IPS-18c (cell line): ENCODE results near the gene CHD5.

ENCODE experiments used
- H3K4me3 ChIP-seq: 2 replicates; pipeline ENCODE4 v1.7.0; 2013; ENCODE audit warnings: low read depth, mild to moderate bottlenecking, low read length, moderate library complexity; ENCODE audit not compliant: insufficient read depth
- H3K9me3 ChIP-seq: one replicate; pipeline ENCODE4 v1.6.1; 2013; ENCODE audit warnings: mild to moderate bottlenecking, low read length, moderate library complexity; ENCODE audit not compliant: control insufficient read depth, insufficient read depth

The CHD5 gene

GRCh38 chr1:6207075-6207885 lies 27.2 kb upstream of the CHD5 start:
- Histone ChIP-seq H3K4me3 (peak overlapping the region; percentile 20), H3K9me3 (no peaks in the 10 kb centered on the region)

- H3K9me3 ChIP-seq: no peaks in the 10 kb centered on the region
- peak overlapping the region; percentile 63; the same call in 1 of the 2 replicates for H3K4me3 ChIP-seq
Measured at GRCh38 chr1:6206520-6206855, 26.4 kb upstream of the CHD5 start.

DNA sequence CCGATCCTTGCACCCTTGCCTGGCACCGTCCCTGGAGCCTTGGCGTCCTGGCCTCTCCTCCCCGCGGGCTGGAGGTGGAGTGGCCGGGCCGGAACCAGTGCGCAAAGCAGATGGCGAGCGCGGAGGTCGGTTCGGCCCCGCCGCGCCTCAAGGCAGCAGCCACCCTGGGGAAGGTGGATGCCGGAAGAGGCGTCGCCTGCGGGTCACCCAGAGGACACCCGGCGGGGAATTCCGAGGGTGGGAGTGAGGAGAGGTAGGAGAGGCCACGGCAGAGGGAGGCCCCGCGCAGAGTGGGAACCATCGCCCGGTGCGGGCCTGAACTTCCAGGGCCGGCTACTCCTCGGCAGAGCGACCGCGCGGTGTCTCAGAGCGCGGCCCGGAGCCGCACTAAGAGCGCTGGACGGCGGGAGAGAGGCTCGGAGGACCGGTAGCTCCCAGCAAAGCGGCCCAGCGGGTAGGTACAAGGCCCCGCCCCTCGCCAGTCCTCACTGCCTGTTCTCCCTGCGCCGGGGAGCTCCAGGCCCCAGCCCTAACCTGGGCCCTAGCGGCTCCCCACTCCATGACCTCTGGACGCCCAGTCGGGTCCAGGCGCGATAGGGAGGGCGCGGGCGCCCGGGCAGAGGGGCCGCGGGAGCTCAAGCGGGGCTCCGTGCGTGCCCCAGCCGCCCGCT lies 25.9 kb upstream of the CHD5 start, which contains the start of gene RNF207:
RNF207 (plus strand) TSS at position 271 of the 671 bp plus-strand sequence. CDS start 417 bp downstream, outside the sequence.
- H3K4me3 ChIP-seq: peak within 1 kb of the TSS; percentile 63

DNA sequence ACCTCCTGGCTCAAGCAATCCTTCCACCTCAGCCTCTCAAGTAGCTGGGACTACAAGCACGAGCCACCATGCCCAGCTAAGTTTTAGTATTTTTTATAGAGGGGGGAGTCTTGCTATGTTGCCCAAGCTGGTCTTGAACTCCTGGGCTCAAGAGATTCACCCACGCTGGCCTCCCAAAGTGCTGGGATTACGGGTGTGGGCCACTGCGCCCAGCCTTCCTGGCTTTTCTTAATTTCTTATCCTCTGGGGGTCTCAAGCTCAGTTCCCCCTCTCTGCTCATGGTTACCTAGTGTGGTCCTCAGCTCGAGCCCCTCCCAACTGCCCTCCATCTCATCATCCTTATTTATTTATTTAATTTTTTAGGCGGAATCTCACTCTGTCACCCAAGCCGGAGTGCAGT lies 22.1 kb upstream of the CHD5 start:
- H3K4me3 ChIP-seq: no peak overlapping the region
- no peaks in the 10 kb centered on the region for H3K9me3 ChIP-seq

More for the DNA sequence above, 25.9 kb upstream of the CHD5 start, which contains the start of gene RNF207:
- no peaks in the 10 kb centered on the region for H3K9me3 ChIP-seq

DNA sequence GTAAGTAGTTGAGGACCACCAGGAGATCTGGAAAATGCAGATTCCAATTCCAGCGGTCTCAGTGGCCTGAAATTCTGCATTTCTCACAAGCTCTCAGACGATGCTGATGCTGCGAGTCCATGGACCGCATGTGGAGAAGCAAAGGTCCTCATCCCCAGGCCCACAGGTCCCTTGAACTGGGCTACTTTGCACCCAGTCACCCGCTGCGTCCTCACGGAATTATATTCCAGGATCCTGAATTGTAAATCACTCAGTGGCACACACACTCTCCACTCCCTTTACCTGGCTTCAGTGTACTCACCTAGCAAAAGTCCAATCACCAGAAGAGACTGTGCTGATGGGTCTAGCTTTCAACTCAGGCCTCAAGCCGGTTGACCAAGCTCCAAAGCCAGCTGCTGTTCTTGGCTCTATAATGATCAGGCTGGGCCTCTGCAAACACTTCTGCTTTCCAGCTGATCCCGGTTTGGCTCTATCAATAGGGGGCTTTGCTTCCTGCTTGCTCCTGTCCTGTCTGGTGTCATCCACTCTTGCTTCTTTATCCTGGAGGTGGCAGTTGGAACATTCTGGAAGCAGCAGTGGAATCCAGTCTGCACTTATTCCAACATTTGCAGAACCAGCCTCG lies 20.2 kb upstream of the CHD5 start:
- Histone ChIP-seq H3K9me3 (no peaks in the 10 kb centered on the region), H3K4me3 (peak overlapping the region; percentile 93)

DNA sequence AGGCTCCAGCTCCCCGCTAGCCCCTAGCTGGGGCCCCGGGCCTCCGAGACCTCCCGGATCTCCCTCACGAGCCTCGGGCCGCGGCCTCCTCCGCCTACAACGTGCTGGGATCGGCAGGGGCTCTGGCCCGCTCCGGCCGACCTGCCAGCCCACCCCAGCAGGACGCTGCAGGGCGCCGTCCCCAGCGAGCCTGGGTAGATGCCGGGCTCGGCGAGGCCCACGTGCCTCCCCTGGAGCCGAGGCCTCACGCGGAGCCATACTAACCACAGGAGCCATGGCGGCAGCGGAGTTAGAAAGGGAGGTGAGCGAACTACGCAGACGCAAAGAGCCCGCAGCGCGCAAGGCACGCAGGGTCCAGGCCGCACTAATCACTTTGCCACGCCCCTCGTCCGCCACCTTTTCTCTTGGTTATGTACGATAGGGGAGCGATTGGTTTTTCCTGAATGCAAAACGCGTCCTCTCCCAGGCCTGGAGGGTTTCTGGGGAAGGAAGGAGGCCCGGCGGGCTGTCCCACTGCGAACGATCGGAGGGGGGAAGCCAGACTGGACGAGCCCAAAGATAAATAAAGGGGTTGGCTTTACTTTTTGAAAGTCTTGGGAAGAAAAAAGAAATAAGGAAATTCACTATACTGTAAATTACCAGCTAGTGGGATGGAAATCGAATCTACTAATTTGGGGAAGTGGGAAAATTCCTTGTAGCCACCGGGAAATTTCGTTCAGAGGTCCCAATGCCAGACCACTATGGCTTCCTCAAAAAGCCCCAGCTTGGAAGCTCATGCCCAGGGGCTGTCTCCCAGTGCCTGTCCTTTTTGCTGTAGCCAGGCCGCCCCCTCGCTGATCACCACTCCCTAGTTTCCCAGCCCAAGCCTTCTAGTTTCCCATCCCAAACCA lies 19.4 kb upstream of the CHD5 start, which contains the start of gene RPL22:
RPL22 (minus strand) TSS at position 298 of the 890 bp plus-strand sequence; CDS start at position 276, 22 bp downstream.
- peak within 1 kb of the TSS; percentile 93 for H3K4me3 ChIP-seq
- H3K9me3 ChIP-seq: no peaks in the 10 kb centered on the region

DNA sequence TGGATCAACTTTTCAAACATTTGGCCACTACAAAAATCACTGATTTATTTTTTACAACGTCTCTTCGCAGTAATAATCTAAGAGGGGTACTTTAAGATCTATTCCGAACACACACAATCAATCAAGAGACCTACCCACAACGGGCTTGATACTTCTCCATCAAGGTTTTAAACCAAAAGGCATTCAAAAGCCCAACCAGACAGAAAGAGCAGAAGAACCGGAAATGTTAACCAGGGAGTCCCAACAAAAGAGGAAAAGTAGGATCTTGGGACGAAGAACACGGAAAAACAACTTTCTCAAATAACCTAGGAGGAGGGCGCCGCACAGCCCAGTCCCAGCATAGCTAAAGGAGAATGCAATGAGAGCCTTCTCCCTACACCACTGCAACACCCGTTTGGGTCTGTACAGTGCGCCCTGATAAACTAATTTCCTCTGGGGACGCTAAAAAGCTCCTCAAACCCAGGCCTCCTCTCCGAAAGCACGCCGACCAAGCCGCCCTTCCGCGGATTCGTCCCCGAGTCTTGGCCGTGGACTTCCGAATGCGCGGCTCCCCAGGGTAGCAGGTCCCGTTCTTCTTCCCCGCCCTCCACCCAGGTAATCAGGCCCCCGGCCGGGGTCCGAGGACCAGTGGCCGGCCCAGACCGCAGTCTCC lies 18.7 kb upstream of the CHD5 start:
- Histone ChIP-seq H3K9me3 (no peaks in the 10 kb centered on the region), H3K4me3 (peak overlapping the region; percentile 93)

GRCh38 chr1:6197746-6198427 lies 17.8 kb upstream of the CHD5 start:
- Histone ChIP-seq H3K9me3 (no peaks in the 10 kb centered on the region), H3K4me3 (peak overlapping the region; percentile 93)

- Histone ChIP-seq H3K4me3 (no peak overlapping the region), H3K9me3 (peaks cover 2% of the 10 kb centered on the region)
Measured at GRCh38 chr1:6191968-6192367, 11.8 kb upstream of the CHD5 start.

DNA sequence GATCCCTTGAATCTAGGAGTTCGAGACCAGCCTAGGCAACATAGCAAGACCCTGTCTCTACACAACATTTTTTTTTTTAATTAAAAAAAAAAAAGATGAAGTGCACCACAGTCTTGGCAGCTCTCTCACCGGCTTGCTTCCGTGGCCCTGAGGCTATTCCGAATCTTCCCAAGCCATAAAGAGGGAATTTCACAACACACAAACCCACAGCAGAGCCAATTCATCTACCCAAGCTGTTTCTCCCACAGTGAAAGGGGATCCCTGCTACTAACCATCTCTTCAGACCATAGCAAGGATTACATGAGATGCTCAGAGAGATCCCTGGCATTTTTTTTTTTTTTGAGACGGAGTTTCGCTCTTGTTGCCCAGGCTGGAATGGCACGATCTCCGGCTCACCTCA lies 8.3 kb upstream of the CHD5 start:
- Histone ChIP-seq H3K9me3 (peaks cover 2% of the 10 kb centered on the region), H3K4me3 (no peak overlapping the region)

DNA sequence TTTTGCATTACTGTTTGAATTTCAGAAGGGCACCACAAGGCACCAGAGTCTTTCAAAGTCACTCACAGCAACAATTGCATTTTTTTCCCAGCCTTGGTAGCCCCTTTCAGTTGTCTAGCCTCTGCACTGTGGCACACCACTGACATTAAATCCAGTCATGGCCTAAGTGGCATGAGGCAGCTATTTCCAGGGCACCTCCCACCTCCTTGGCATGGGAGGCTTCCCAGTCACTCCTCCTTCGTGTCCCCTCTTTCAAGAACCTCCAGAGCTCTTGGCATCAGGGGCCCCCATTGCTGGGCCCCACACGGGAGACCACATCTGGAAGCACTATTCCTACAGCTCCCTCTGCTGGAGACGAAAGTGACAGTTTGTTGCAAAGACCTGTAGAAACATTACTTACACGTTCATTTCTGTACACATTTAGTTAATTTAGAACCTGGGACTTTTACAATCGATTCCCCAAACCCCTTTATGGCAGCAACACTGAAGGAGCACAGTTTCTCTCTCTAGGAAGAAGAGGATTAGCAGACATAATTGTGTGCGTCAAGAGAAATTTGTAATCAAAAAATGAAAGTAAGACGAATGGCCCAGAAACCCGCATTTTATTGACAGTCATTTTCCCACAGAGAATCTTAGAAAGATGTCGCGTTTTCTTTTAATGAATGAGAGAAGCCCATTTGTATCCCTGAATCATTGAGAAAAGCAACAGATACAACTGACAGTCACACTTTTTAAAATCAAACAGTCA lies 5.7 kb upstream of the CHD5 start:
- peaks cover 2% of the 10 kb centered on the region for H3K9me3 ChIP-seq
- no peak overlapping the region for H3K4me3 ChIP-seq

- Histone ChIP-seq H3K4me3 (no peak overlapping the region), H3K9me3 (peaks cover 2% of the 10 kb centered on the region)
Measured at GRCh38 chr1:6185151-6185550, 5.0 kb upstream of the CHD5 start.

DNA sequence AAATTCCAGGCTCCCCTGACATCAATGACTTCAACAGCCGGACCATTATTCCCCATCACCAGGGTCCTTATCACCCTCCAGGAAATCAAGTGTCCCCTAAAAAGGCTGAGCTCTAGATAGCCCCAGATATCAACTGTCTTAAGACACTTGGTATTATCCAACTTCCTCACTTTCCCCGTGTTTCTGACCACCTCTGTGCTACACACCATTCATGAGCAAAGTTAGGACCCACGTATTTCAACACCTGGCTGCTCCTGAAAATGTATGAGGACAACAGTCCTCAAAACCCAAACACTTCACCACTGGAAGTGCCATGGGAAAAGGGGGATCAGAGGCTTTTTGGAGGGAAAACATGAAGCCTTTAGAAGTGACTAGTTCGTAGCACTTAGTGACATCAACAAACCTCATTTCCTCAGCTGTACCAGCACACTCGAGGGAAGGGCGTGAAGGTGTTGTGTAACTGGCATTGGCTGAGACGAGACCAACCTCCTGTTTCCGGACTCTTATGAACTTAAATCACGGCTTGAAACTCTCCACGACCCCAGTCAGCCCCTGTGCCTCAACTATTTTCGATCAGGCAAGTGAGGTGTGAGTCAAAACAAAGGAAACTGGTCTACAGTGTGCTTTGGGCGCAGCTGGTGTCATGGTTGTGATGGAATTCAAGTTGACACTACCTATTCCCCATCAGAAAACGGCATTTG lies 4.1 kb upstream of the CHD5 start:
- Histone ChIP-seq H3K4me3 (no peak overlapping the region), H3K9me3 (peaks cover 2% of the 10 kb centered on the region)

DNA sequence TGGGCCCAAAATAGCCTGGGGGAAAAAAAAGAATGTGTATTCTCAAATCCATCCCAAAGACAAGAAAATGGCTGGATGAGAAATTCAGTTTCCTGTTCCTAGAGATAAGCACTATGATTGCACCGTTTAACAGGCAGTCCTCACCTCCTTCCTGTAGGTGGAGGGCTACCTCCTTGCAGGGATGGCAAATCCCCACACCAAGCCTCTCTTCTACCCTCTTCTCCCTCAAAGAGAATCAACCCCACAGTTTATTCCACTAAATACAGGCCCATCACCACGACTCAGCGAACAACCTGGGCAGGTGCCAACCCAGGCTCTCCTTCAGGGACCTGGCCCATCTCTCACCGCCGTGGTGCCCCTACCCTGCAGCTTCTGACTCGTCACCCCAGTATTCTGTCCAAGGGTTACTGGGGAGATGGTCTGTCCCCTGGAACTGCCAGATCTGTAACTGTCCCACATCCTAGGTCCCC lies 3.4 kb upstream of the CHD5 start:
- Histone ChIP-seq H3K9me3 (peaks cover 2% of the 10 kb centered on the region), H3K4me3 (no peak overlapping the region)

- Histone ChIP-seq H3K4me3 (no peak overlapping the region), H3K9me3 (no peaks in the 10 kb centered on the region)
Measured at GRCh38 chr1:6181347-6181770, 1.2 kb upstream of the CHD5 start.
